Measurements from ENCODE around the gene LPO. TPM values are rescaled to one million over a fixed set of nuclear protein-coding genes. Genes with fewer than 3 reads are reported as not detected.

LPO gene
- total RNA-seq, 1 experiment from 2014 or later, result not detected

DNA sequence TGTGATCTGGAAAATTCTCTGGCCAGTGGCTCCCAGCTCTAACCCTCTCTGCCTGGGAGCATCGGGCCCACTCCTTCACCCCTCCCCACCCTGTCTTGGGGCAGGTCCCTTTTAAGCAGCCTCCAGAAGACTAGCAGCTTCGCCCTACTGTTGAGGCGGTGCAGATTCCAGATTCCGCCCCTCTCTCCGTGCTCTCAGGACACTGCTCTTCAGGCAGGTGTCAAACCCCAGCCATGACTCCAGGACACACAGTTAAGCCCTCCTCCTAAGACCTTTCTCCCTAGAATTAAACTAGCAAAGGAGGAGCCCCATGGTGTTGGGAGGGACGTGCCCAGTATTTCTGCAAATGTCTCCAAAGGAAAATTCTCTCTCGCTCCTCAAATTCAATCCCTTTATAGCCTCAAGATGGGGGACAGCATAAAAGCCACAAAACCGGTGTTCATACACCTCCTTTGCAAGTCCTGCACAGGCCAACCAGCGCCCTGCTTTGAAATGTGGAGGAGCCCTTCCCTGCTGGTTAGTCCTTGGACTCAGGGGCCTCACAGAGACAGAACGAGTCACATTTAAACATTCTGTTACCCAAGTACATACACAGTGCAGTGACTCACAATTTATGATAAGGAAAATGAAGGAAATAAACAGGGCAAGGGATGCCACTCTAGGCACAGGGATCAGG, 7.2 kb downstream of the LPO start:
- BruUV-seq (replicated peaks), result no TSS peak
- intact Hi-C loops (cut with micrococcal nuclease; ENCODE audit: unreplicated experiment), result no loop called here
- no peaks in the 10 kb centered on the region for H3K4me1 ChIP-seq (ENCODE audit: control insufficient read depth, insufficient read depth, low read length)

DNA sequence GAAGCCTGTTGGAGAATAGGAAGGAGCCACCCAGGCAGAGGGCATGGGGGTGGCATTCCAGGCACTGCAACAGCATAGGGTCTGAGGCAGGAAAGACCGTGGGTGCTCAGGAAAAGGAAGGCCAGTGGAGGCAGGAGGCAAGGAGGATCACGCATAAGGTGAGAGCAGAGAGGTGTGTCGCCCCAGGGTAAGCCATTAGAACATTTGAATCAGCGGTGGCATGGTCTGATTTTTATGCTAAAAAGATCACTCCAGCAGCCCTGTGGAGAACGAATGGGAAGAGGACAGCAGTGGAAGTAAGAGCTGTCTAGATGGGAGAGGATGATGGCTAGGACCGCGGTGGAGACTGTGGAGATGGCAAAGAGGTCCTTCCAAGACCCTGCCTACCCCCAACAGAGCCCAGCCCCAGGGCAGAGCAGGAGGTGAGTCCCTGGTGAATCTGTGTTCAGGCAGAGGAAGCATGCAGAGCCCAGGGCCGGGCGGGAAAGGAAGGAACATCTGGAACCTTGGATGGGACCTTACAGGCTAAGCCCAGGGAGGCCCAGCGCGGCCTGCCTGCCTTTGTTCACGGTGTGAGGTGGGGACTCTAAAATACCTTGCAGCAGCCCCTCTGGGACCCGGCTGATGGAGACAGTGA, 7.8 kb downstream of the LPO start:
- Histone ChIP-seq H3K27me3 (ENCODE audit: control insufficient read depth, insufficient read depth, low read length) (no peaks in the 10 kb centered on the region), H3K9me3 (ENCODE audit: control insufficient read depth, insufficient read depth, low read depth, low read length) (no peaks in the 10 kb centered on the region), H3K27ac (ENCODE audit: low read length) (no peak overlapping the region), H3K4me1 (ENCODE audit: control insufficient read depth, insufficient read depth, low read length) (no peaks in the 10 kb centered on the region), H3K4me3 (ENCODE audit: low read depth in 2 of 2, low read length in 2 of 2) (no peak overlapping the region), H3K36me3 (ENCODE audit: control insufficient read depth, insufficient read depth, low read length) (no peaks in the 10 kb centered on the region)
- no TSS peak for BruUV-seq (replicated peaks)
- TF ChIP-seq SIN3A (IDR thresholded peaks at IDR 0.05; ENCODE audit: borderline replicate concordance, insufficient read depth, low read depth, low read length), result no peak
- TF ChIP-seq TCF7L2 (IDR thresholded peaks at IDR 0.05; ENCODE audit: low read depth, low read length), result no peak
- TF ChIP-seq, protein P1, sequence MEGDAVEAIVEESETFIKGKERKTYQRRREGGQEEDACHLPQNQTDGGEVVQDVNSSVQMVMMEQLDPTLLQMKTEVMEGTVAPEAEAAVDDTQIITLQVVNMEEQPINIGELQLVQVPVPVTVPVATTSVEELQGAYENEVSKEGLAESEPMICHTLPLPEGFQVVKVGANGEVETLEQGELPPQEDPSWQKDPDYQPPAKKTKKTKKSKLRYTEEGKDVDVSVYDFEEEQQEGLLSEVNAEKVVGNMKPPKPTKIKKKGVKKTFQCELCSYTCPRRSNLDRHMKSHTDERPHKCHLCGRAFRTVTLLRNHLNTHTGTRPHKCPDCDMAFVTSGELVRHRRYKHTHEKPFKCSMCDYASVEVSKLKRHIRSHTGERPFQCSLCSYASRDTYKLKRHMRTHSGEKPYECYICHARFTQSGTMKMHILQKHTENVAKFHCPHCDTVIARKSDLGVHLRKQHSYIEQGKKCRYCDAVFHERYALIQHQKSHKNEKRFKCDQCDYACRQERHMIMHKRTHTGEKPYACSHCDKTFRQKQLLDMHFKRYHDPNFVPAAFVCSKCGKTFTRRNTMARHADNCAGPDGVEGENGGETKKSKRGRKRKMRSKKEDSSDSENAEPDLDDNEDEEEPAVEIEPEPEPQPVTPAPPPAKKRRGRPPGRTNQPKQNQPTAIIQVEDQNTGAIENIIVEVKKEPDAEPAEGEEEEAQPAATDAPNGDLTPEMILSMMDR (IDR thresholded peaks at IDR 0.05), result no peak
- POLR2A ChIA-PET, result no interaction called here
- intact Hi-C loops (cut with micrococcal nuclease; ENCODE audit: unreplicated experiment), result no loop called here
- no peak for DNase-seq (ENCODE audit: low read depth, low spot score)
- ATAC-seq, result no peak
- CTCF ChIA-PET, result no interaction called here
- in situ Hi-C loops (cut with HindIII; ENCODE audit: low pct_unique_long_range_greater_than_20kb, low sequenced_read_pairs), result no loop called here

More for the DNA sequence above, 7.2 kb downstream of the LPO start:
- no peak for ATAC-seq
- H3K27ac ChIP-seq (ENCODE audit: low read length), result no peak overlapping the region
- no peaks in the 10 kb centered on the region for H3K36me3 ChIP-seq (ENCODE audit: control insufficient read depth, insufficient read depth, low read length)
- no peak for DNase-seq (ENCODE audit: low read depth, low spot score)
- in situ Hi-C loops (cut with HindIII; ENCODE audit: low pct_unique_long_range_greater_than_20kb, low sequenced_read_pairs), result no loop called here
- ChIA-PET CTCF (no interaction called here), POLR2A (no interaction called here)
- no peaks in the 10 kb centered on the region for H3K9me3 ChIP-seq (ENCODE audit: control insufficient read depth, insufficient read depth, low read depth, low read length)
- peaks cover 2% of the 10 kb centered on the region; the same call in 1 of the 2 replicates for H3K27me3 ChIP-seq (ENCODE audit: control insufficient read depth, insufficient read depth, low read length)
- TF ChIP-seq, protein P2, sequence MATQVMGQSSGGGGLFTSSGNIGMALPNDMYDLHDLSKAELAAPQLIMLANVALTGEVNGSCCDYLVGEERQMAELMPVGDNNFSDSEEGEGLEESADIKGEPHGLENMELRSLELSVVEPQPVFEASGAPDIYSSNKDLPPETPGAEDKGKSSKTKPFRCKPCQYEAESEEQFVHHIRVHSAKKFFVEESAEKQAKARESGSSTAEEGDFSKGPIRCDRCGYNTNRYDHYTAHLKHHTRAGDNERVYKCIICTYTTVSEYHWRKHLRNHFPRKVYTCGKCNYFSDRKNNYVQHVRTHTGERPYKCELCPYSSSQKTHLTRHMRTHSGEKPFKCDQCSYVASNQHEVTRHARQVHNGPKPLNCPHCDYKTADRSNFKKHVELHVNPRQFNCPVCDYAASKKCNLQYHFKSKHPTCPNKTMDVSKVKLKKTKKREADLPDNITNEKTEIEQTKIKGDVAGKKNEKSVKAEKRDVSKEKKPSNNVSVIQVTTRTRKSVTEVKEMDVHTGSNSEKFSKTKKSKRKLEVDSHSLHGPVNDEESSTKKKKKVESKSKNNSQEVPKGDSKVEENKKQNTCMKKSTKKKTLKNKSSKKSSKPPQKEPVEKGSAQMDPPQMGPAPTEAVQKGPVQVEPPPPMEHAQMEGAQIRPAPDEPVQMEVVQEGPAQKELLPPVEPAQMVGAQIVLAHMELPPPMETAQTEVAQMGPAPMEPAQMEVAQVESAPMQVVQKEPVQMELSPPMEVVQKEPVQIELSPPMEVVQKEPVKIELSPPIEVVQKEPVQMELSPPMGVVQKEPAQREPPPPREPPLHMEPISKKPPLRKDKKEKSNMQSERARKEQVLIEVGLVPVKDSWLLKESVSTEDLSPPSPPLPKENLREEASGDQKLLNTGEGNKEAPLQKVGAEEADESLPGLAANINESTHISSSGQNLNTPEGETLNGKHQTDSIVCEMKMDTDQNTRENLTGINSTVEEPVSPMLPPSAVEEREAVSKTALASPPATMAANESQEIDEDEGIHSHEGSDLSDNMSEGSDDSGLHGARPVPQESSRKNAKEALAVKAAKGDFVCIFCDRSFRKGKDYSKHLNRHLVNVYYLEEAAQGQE (IDR thresholded peaks at IDR 0.05; ENCODE audit: insufficient read depth in 1 of 2, low read depth in 2 of 2, low read length in 1 of 2), result no peak
- TF ChIP-seq, protein P1 (IDR thresholded peaks at IDR 0.05), result no peak
- TF ChIP-seq SIN3A (IDR thresholded peaks at IDR 0.05; ENCODE audit: borderline replicate concordance, insufficient read depth, low read depth, low read length) (no peak), TCF7L2 (IDR thresholded peaks at IDR 0.05; ENCODE audit: low read depth, low read length) (no peak), POLR2AphosphoS5 (IDR thresholded peaks at IDR 0.05; ENCODE audit: low read depth, low read length) (no peak)
- H3K4me3 ChIP-seq (ENCODE audit: low read depth in 2 of 2, low read length in 2 of 2), result no peak overlapping the region

All from Panc1 (cell line).